SU-DHL-6 (cell line): ENCODE measurements around the gene RFC3.

ENCODE experiments used
- CTCF ChIP-seq: fragments of 200-600 bp; sonication (generic); IDR thresholded peaks from one replicate; pipeline ENCODE4 v1.5.1; 2017; ENCODE audit warnings: antibody characterized with exemption, mild to moderate bottlenecking, low read length, moderate library complexity; ENCODE audit not compliant: insufficient read depth, poor library complexity, severe bottlenecking
- EZH2phosphoT487 ChIP-seq: fragments of 200-600 bp; sonication (generic), shearing (Covaris generic); conservative IDR thresholded peaks from 2 replicates; pipeline ENCODE4 v1.6.1; 2018; ENCODE audit warnings: mild to moderate bottlenecking, antibody characterized with exemption, low read length, moderate library complexity, mixed read lengths

- TF ChIP-seq CTCF (no peak), EZH2phosphoT487 (no peak)
Measured at GRCh38 chr13:33868343-33868994, 50.5 kb downstream of the RFC3 start.
